Stimulated activated CD8-positive, alpha-beta memory T cell treated with anti-CD3 and anti-CD28 coated beads, Interleukin-7, amount 100 ng/mL, for 4 hours (primary cell): ENCODE results near the gene PACS1.

Experiments used
- DNase-seq, 2 donors: peaks; one replicate each; pipeline ENCODE4 v3.0.0-alpha.2; 2020; ENCODE audit warnings: low read depth in 2 of 2

The PACS1 gene

GRCh38 chr11:66184728-66185127 is 114.7 kb downstream of the PACS1 start:
- DNase-seq: no peak

GRCh38 chr11:66186470-66186869 is 116.4 kb downstream of the PACS1 start:
- DNase-seq: no peak

DNA sequence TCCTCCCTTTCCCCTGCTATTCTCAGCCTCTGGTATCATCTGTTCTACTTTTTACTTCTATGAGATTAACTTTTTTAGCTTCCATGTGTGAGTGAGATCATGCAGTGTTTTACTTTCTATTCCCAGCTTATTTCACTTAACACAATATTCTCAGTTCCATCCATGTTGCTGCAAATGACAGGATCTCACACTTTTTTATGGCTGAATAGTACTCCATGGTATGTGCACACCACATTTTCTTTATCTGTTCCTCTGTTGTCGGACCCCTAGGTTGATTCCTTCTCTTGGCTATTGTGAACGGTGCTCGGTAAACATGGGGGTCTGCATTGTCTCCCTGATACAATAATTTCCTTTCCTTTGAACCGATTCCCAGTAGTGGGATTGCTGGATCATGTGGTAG is 117.4 kb downstream of the PACS1 start:
- DNase-seq: no peak

DNA sequence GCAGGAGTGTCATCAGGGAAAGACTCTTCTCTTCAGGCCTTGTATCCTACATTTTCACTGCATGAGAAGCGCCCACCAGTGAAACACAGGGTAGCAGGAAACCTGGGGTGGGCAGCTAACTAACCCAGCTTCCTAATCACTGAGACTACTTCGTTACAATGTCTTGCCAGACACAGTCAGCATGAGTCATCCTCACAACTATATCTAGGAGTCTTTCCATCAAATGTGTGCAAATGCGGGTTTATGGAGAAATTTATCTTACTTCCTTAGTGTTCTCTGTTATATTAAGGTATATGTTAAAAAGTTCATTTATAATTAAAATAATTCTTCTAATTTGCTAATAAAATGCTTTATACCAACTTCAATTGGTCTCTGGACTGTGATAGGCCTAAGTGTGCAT is 118.5 kb downstream of the PACS1 start:
- DNase-seq: no peak

DNA sequence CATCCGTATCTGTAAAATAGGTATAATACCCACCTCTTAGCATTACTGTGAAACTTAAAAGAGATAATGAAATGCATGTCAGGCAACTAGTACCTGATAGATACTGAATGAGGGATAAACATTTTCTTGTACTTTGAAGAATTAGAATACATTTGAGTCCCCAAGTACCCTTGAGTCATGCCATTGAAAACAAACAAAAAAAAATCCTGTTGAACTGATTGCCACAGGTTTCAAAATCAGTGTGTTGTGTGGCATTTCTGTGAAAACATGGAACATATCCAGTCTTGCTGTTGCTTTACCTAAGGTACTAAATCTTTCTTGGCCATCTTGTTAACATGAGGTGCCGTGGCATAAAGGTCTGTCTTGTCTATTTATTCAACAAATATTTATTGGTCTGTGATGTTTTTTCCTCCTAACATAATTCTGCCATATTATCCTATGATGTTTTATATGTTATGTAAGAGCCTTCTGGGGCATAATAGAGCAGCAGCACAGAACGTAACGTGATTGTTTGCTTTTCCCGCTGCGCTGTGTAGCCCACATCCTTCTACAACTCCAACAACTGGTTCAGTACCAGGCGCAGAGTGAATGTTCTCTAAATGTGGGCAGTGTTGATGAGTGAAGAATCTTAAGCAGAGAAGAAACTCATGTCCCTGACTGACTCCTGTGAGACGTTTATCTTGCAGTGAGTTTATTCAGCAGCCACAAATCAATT is 119.1 kb downstream of the PACS1 start:
- DNase-seq: no peak

- DNase-seq: no peak
Observed at GRCh38 chr11:66190786-66191185, 120.7 kb downstream of the PACS1 start.

DNA sequence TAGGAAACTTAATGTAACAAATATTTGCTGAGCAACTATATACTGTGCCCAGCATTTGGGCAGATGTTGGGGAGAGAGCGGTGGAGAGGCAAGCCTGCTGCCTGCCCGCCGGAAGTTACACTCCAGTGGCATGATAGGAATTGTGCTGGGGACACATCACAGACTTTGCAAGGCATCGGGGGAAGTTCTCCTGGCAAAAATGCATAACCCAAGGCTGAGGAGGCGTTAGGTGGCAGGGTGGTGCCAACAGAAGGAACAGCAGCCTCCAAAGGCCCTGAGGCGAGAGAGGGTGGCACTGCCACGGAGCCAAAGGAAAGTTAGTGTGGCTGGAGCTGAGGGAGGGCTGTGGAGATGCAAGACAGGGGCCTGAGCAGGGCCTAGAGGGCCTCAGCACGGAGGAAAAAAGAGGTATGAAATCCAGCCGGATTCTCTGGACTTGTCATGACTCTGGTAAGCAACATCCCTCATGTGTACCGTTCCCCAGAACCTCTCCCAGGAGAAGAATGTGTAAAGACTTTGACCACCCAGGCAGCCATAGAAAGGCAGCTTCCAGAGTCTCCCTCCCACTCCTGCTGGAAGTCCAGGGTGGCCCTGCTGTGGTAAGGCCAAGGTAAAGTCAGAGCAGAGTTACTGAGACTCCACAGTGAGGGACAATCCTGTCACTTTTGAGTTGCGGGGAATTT is 122.2 kb downstream of the PACS1 start:
- no peak for DNase-seq

GRCh38 chr11:66194391-66194790 is 124.3 kb downstream of the PACS1 start:
- DNase-seq: no peak

- no peak for DNase-seq
Observed at GRCh38 chr11:66195867-66196266, 125.8 kb downstream of the PACS1 start.

- DNase-seq: no peak
Observed at GRCh38 chr11:66203847-66204246, 133.8 kb downstream of the PACS1 start.

DNA sequence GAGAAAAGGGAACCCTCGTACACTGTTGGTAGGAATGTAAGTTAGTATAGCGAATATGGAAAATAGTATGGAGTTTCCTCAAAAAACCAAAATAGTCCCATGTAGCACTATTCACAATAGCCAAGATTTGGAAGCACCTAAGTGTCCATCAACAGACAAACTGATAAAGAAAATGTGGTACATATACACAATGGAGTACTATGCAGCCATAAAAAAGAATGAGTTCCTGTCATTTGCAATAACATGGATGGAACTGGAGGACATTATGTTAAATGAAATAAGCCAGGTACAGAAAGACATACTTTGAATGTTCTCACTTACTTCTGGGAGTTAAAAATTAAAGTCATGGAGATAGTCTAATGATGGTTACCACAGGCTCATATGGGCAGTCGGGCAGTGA is 134.3 kb downstream of the PACS1 start:
- no peak for DNase-seq

DNA sequence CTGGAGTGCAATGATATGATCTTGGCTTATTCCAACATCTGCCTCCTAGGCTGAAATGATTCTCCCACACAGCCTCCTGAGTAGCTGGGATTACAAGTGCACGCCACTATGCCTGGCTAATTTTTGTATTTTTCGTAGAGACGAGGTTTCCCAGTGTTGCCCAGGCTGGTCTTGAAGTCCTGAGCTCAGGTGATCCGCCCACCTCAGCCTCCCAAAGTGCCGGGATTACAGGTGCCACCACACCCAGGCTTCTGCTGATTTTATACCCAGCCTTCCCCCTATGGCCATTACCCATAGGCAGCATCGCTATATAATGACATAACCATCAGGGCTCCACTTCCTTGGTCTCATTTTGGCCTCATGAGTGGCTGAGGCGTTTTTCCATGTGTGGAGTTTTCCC is 137.7 kb downstream of the PACS1 start:
- no peak for DNase-seq

GRCh38 chr11:66211100-66211499 is 141.0 kb downstream of the PACS1 start:
- DNase-seq: no peak

DNA sequence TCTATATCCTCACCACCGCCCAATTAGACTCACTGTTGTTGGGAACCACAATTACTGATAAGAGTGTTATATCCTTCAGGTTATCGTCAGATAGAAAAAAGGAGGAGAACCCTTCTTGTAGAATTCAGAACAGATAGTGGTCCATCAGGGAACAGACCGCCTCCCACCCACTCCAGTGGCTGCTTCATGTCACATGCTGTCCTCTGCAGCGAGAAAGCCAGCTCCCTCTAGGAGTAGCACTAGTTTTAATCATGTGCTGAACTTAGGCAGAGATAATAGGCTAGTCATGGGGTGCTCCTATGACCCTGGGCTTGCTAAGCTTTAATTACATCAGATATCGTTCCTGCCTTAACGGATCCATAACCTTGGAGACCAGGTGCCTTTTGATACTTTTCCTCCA is 146.8 kb downstream of the PACS1 start:
- no peak for DNase-seq

DNA sequence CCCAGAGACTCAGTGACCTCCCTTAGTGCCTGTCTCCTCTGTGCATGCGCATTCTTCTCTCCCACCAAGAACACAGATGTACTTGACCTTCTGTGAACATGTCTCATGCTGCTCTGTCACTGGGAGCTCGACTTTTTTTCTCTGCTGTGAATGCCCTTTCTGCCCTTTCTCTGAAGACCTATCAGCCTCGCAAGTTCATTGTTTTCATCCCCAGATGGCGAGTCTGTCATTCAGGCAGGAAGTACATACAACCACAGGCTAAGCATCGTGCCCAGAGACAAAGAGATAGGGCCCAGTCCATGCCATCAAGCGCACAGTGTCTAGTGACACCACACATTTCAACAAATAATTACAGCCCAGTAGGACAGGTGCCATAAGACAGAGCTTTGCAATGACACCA is 148.0 kb downstream of the PACS1 start:
- DNase-seq: no peak

DNA sequence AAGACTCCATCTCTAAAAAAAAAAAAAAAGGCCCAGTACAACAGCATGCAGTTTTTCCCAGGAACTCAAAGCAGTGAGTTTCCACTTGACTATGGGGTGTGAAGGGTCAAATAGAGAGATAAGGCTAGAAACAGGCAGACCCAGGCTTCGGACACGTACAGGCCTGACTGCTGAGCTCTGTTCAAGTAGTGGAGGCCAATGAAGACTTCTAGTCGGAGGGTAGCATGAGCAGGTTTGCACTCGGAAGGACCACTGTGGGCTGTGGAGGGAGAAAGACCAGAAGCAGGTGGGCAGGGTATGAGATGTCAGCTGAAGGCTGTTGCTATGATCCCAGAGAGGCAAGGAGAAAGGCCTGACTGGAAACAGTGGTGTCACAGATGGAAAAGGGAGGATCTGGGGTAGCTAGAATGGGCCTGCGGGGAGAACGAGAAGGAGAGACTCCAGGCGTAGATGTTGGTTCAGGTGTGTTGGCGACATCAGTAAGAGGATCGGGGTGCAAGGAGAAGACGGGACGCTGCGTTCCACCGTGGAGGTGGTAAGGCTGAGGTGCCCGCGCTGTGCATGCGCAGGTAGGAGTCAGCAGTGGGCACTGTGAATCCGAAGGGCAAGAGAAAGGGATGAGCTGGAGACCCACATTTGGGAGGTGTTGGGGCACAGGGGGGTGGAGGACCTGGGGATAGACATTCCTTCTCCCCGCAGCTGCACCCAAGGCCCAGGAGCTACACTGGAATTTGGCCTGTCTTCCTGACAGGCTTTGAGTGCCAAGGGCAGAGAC is 149.0 kb downstream of the PACS1 start:
- DNase-seq: no peak

GRCh38 chr11:66219846-66220565 is 149.9 kb downstream of the PACS1 start:
- no peak for DNase-seq

DNA sequence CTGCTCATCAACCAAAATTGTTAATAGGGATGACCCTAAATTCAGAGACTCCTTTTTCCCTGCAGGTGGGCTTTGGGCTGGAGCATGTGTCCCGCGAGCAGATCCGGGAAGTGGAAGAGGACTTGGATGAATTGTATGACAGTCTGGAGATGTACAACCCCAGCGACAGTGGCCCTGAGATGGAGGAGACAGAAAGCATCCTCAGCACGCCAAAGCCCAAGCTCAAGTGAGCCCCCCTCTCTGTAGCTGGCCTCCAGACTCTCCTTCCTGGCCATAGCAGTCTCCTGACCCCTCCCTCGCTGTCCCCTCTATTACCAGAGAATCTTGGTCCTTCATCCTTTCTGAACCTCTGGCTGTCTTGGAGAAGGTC is 150.5 kb downstream of the PACS1 start:
- no peak for DNase-seq

DNA sequence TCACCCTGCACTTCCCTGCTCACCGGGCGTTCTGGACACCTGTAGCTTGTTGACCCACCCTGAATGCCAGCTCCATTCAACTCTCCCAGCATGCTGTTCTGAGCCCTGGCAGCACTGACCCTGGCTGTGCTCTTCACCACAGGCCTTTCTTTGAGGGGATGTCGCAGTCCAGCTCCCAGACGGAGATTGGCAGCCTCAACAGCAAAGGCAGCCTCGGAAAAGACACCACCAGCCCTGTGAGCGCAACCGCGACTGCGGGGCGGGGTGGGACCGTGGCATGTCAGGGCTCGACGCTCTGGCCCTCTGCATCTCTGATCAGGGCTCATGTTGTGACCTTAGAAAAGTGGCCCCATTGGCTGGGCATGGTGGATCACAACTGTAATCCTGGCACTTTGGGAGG is 150.9 kb downstream of the PACS1 start:
- DNase-seq: no peak

DNA sequence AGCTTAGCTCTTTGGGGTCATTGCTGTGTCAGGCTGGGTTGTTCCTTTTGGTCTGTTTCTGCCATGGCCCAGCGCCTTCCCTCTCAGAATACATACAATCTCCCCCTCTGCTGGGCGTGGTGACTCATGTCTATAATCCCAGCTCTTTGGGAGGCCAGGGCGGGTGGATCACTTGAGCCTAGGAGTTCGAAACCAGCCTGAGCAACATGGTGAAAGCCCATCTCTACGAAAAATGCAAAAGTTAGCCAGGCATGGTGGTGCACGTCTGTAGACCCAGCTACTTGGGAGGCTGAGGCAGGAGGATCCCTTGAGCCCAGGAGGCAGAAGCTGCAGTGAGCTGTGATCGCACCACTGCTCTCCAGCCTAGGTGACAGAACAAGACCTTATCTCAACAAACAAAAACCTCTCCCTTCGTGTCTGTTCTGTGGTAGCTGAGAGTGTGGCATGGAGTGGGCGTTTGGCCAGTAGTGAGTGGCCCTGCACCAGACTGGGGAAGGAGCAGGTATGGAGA is 151.7 kb downstream of the PACS1 start:
- DNase-seq: no peak

GRCh38 chr11:66222358-66223149 is 152.5 kb downstream of the PACS1 start:
- DNase-seq: peak; percentile 82 to 88
